ENCODE data around the gene FES. TPM values are rescaled to one million over a fixed set of nuclear protein-coding genes. Genes with fewer than 3 reads are reported as not detected.
A peak's percentile ranks its signal among the peaks of the same experiment; 100 is the strongest.

Gene FES
- total and polyA plus RNA-seq, 7 donors, result 4.2 to 8.1 (median 7.1) TPM

GRCh38 chr15:90869601-90870353 is 14.5 kb upstream of the FES start:
- intact Hi-C loops (cut with DNase I), result loop anchor here (5.0 kb wide), 2 partner anchors 152 to 207 kb away; partner anchors contain the start of gene BLM (in 2 of the 2)
- no peaks in the 10 kb centered on the region for H3K9me3 ChIP-seq
- DNase-seq, result peak; percentile 77 to 84
- TF ChIP-seq, protein P1, sequence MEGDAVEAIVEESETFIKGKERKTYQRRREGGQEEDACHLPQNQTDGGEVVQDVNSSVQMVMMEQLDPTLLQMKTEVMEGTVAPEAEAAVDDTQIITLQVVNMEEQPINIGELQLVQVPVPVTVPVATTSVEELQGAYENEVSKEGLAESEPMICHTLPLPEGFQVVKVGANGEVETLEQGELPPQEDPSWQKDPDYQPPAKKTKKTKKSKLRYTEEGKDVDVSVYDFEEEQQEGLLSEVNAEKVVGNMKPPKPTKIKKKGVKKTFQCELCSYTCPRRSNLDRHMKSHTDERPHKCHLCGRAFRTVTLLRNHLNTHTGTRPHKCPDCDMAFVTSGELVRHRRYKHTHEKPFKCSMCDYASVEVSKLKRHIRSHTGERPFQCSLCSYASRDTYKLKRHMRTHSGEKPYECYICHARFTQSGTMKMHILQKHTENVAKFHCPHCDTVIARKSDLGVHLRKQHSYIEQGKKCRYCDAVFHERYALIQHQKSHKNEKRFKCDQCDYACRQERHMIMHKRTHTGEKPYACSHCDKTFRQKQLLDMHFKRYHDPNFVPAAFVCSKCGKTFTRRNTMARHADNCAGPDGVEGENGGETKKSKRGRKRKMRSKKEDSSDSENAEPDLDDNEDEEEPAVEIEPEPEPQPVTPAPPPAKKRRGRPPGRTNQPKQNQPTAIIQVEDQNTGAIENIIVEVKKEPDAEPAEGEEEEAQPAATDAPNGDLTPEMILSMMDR (IDR thresholded peaks at IDR 0.05), result no peak
- peak; percentile 59 to 70 (median 62) for ATAC-seq
- H3K4me1 ChIP-seq, result peaks cover 39% of the 10 kb centered on the region
- WGBS, 3 donors, result 59 to 64% (median 63%) methylated on average over 9 of the region's 9 CpGs
- H3K27ac ChIP-seq, result peak overlapping the region; percentile 93
- H3K27me3 ChIP-seq (ENCODE audit: insufficient read depth in 3 of 3, low read length in 2 of 3), result no peaks in the 10 kb centered on the region
- peaks cover 0 to 2% of the 10 kb centered on the region in 2 donors for H3K36me3 ChIP-seq (ENCODE audit: insufficient read depth in 1 of 2, low read depth in 1 of 2)
- peak overlapping the region; percentile 82 for H3K4me3 ChIP-seq

DNA sequence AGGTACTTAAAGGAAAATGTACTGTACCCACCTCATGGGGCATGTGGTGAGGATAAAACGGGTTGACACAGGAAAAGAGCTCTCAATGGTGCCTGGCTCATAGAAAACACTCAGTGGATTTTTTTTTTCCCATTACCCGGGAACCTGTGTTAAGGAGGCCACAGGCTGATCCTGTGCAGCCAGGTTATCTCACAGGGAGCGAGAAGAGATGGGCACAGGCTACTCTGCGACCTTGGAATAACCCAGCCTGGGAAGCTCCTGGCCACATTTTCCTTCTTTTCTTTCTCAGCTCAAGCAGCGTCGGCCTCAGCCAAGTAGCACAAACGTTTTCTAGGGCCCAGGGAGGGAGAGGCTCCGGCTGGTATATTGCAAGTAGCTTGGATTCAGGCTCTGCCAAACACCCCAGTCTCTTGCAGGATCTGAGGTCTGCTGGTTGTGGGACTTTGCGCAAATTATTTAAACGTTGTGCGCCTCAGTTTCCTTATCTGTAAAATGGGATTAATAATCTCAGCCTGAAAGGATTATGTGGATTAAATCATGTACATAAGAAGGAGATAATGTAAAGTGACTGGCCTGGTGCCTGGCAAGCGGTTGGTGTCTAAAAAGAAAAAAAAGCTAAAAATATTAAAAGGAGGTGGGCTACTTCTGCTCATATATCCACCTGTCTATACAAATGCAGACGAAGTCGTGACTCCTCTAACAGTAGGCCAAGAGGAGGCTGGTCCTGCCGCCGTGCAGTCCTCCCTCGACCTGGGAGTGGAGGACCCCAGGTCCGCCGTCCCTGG is 13.8 kb upstream of the FES start:
- Histone ChIP-seq H3K4me1 (peaks cover 39% of the 10 kb centered on the region), H3K4me3 (peak overlapping the region; percentile 82), H3K9me3 (no peaks in the 10 kb centered on the region), H3K36me3 (ENCODE audit: insufficient read depth in 1 of 2, low read depth in 1 of 2) (peaks cover 0 to 3% of the 10 kb centered on the region in 2 donors), H3K27me3 (ENCODE audit: insufficient read depth in 3 of 3, low read length in 2 of 3) (no peaks in the 10 kb centered on the region), H3K27ac (peak overlapping the region; percentile 93)
- TF ChIP-seq, protein P1 (IDR thresholded peaks at IDR 0.05), result no peak
- intact Hi-C loops (cut with DNase I), result loop anchor here (5.0 kb wide), 2 partner anchors 153 to 208 kb away; partner anchors contain the start of gene BLM (in 2 of the 2)
- DNase-seq (no peak), ATAC-seq (peak in 2 of 4 donors; percentile 2 to 44)
- WGBS, 3 donors, result 31 to 38% (median 32%) methylated on average over 19 of the region's 19 CpGs

DNA sequence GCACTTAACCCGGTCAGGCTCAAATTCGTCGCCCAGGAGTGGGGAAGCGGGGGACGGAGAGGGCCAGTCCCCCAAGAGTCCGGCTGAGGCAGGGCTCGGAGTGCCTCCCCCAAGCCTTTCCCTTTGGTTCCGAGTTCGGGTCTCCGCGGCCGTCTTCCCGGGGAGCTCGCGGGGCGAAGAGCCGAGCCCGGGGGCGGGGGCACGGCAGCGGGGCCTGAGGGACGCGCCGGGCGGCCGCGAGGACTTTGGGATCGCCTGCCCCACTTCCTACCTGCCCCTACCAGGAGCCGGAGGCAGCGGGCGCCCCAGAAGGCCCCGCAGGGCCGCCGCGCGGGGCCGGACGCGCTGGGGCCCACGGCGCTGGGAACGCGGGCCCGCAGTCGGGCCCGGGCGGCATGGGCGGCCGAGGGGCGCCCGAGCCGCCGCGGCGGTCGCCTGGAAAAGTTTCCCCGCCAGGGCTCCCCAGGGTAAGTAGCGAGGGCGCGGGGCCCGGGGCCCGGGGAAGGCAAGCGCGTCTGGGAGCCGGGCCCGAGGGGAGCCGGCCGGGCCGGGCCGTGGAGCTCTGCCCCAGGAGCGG is 13.1 kb upstream of the FES start:
- Histone ChIP-seq H3K4me3 (peak overlapping the region; percentile 82), H3K9me3 (no peaks in the 10 kb centered on the region), H3K27me3 (ENCODE audit: insufficient read depth in 3 of 3, low read length in 2 of 3) (no peaks in the 10 kb centered on the region), H3K27ac (peak overlapping the region; percentile 93), H3K36me3 (ENCODE audit: insufficient read depth in 1 of 2, low read depth in 1 of 2) (peaks cover 0 to 10% of the 10 kb centered on the region in 2 donors), H3K4me1 (peaks cover 39% of the 10 kb centered on the region)
- WGBS, 3 donors, result 0 to 1% (median 1%) methylated on average over 20 to 71 of the region's 71 CpGs
- intact Hi-C loops (cut with DNase I), result loop anchor here (5.0 kb wide), 2 partner anchors 154 to 209 kb away; partner anchors contain the start of gene BLM (in 2 of the 2)
- ATAC-seq, result peak; percentile 32 to 57 (median 40)
- DNase-seq, result peak; percentile 62 to 76
- TF ChIP-seq, protein P1 (IDR thresholded peaks at IDR 0.05), result no peak

- Histone ChIP-seq H3K9me3 (no peaks in the 10 kb centered on the region), H3K4me1 (peaks cover 39% of the 10 kb centered on the region), H3K27ac (peak overlapping the region; percentile 93), H3K4me3 (peak overlapping the region; percentile 82), H3K36me3 (ENCODE audit: insufficient read depth in 1 of 2, low read depth in 1 of 2) (peaks cover 0 to 16% of the 10 kb centered on the region in 2 donors), H3K27me3 (ENCODE audit: insufficient read depth in 3 of 3, low read length in 2 of 3) (no peaks in the 10 kb centered on the region)
- DNase-seq (no peak), ATAC-seq (peak; percentile 22 to 45 (median 27))
- WGBS, 3 donors, result 0 to 1% (median 1%) methylated on average over 37 to 77 of the region's 77 CpGs
- intact Hi-C loops (cut with DNase I), result loop anchor here (5.0 kb wide), 2 partner anchors 155 to 210 kb away; partner anchors contain the start of gene BLM (in 2 of the 2)
- TF ChIP-seq, protein P1 (IDR thresholded peaks at IDR 0.05), result no peak
Measured at GRCh38 chr15:90871716-90872485, 12.4 kb upstream of the FES start.
